ENCODE measurements around the gene PRSS50. TPM values are rescaled to one million over a fixed set of nuclear protein-coding genes. Genes with fewer than 3 reads are reported as not detected.

Gene PRSS50
- total RNA-seq, 4 donors from 2014 or later, result 0.31 to 0.54 TPM; not detected in 2

DNA sequence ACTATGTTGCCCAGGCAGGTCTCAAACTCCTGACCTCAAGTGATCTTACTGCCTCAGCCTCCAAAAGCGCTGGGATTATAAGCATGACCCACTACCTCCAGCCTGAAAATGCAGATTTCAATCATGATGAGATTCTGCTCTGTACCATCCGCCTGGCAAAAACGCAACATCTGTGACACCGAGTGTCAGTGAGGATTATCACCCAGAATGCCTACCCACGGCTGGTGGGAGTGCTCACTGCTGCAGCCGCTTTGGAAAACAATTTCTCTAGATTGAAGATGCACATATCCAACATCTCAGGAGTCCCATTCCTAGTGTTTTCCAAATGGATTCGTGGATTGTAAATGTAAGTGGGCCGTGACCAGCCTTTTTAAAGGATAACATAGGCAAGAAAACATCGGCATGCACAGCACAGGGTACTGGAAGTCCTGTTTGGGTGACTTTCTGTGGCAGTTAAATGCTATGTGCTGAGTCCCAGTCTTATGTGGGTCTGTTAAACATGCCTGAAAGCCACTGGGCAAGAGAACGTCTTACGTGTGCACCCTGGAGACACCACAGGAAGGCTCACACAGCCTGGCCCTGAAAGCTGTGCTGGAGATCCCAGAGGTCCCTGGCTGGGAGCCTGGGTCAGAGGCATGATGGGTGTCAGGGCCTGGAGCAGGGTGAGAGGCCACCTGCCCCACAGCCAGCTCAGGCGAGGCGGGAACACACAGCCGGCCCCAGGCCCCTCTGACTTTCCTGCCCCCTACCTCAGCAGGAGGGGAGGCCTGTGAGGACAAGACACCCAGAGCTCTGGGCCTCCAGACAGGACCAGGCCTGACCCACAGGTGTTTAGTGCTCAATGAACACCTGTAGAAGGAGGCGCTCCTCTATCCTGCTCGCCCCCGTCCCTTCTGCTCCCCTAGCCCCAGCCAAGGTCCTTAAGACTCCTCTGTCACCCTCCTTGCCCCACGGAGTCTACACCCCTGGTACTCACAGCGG lies 918 bp downstream of the PRSS50 start:
- TF ChIP-seq, protein P1, sequence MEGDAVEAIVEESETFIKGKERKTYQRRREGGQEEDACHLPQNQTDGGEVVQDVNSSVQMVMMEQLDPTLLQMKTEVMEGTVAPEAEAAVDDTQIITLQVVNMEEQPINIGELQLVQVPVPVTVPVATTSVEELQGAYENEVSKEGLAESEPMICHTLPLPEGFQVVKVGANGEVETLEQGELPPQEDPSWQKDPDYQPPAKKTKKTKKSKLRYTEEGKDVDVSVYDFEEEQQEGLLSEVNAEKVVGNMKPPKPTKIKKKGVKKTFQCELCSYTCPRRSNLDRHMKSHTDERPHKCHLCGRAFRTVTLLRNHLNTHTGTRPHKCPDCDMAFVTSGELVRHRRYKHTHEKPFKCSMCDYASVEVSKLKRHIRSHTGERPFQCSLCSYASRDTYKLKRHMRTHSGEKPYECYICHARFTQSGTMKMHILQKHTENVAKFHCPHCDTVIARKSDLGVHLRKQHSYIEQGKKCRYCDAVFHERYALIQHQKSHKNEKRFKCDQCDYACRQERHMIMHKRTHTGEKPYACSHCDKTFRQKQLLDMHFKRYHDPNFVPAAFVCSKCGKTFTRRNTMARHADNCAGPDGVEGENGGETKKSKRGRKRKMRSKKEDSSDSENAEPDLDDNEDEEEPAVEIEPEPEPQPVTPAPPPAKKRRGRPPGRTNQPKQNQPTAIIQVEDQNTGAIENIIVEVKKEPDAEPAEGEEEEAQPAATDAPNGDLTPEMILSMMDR (IDR thresholded peaks at IDR 0.05), result no peak
- TF ChIP-seq POLR2AphosphoS5 (IDR thresholded peaks at IDR 0.05), result no peak
- TF ChIP-seq POLR2A (IDR thresholded peaks at IDR 0.05), result no peak
- TF ChIP-seq EP300 (IDR thresholded peaks at IDR 0.05), result no peak
- H3K4me3 ChIP-seq, result no peak overlapping the region
- H3K36me3 ChIP-seq, result no peaks in the 10 kb centered on the region
- no peak for ATAC-seq
- H3K27me3 ChIP-seq, result peaks cover 37% of the 10 kb centered on the region
- no peaks in the 10 kb centered on the region for H3K4me1 ChIP-seq
- no peak overlapping the region for H3K27ac ChIP-seq
- H3K9me3 ChIP-seq, result no peaks in the 10 kb centered on the region
- WGBS, 2 donors (ENCODE audit: low coverage in 1 of 2), result 81% methylated on average over 11 of the region's 19 CpGs; no CpG with 5 or more reads in 1 of the 2 donors

DNA sequence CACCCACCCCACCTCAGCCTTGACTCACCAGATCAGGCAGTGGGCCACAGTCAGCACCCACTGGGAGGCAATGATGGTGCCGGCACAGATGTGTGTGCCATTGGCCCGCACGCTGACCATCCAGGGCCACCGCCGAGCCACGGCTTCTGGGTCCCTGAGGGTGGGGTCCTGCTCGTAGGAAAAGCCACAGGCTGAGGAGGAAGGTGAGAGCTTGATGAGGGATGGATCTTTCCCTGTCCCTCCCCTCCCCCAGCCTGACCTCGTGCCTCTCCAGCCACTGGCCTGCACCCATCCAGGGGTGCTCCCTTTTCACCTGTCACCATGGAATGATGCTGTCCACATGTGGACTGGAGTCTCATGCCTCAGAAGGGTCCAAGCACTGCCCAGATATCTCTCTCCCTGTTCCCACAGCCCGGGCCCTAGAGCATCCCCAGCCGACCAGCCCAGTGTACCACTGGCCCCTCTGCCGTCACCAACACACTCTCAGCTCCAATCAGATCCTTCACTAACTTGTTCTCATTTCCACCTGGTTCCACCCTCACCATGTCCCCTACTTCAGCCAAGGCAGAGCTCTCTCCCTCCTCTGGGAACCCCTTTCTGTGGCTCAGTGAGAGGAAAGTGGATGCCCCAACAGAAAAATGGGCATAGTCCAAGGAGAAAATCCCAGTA lies 2.0 kb downstream of the PRSS50 start:
- TF ChIP-seq POLR2A (IDR thresholded peaks at IDR 0.05) (no peak), EP300 (IDR thresholded peaks at IDR 0.05) (no peak), POLR2AphosphoS5 (IDR thresholded peaks at IDR 0.05) (no peak)
- TF ChIP-seq, protein P1 (IDR thresholded peaks at IDR 0.05), result no peak
- WGBS, 2 donors (ENCODE audit: low coverage in 1 of 2), result 100% methylated on average over 3 of the region's 11 CpGs; no CpG with 5 or more reads in 1 of the 2 donors
- peaks cover 33% of the 10 kb centered on the region for H3K27me3 ChIP-seq
- no peaks in the 10 kb centered on the region for H3K4me1 ChIP-seq
- no peaks in the 10 kb centered on the region for H3K9me3 ChIP-seq
- H3K27ac ChIP-seq, result no peak overlapping the region
- no peak overlapping the region for H3K4me3 ChIP-seq
- ATAC-seq, result no peak
- no peaks in the 10 kb centered on the region for H3K36me3 ChIP-seq

DNA sequence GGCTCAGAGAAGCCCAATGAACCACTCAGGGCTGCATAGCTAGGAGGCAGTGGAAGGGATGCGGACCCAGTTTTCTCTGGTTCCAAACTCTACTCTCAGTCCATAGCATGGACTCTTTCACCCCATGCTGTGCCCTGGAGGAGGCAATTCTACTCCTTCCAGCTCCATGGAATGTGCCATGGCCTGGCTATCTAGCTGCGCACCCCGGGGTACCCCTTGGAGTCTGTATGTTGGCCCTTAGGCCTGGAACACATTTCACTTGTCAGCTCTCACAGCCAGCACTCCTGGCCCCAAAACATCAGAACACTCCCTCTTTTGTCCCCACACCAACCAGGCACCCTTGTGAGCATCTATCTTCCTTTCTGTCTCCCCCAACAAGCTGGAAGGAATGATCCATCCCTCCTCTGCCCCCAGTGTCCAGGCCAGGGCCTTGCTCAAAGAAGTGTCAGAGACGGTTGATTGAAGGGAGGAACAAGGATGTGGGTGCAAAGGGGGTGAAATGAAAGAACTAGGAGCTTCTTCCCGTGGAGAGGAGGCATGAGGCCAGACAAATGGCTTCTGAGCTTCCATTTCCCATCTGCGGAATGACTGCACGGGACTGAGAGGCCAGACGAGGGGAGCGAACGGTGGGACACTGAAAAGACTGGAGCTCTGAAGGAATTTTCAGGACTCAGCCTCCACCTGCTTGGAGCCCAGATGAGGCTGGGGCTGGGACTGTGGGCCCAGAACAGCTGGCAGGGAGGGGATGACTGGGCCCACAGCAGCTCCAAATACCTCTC lies 2.8 kb downstream of the PRSS50 start:
- Histone ChIP-seq H3K4me3 (no peak overlapping the region), H3K9me3 (no peaks in the 10 kb centered on the region), H3K4me1 (no peaks in the 10 kb centered on the region), H3K27ac (no peak overlapping the region), H3K36me3 (no peaks in the 10 kb centered on the region), H3K27me3 (peaks cover 33% of the 10 kb centered on the region)
- 91 to 100% methylated on average over 3 to 8 of the region's 10 CpGs for WGBS, 2 donors (ENCODE audit: low coverage in 1 of 2)
- no peak for TF ChIP-seq POLR2A (IDR thresholded peaks at IDR 0.05)
- TF ChIP-seq EP300 (IDR thresholded peaks at IDR 0.05), result no peak
- no peak for TF ChIP-seq POLR2AphosphoS5 (IDR thresholded peaks at IDR 0.05)
- TF ChIP-seq, protein P1 (IDR thresholded peaks at IDR 0.05), result no peak
- ATAC-seq, result no peak

DNA sequence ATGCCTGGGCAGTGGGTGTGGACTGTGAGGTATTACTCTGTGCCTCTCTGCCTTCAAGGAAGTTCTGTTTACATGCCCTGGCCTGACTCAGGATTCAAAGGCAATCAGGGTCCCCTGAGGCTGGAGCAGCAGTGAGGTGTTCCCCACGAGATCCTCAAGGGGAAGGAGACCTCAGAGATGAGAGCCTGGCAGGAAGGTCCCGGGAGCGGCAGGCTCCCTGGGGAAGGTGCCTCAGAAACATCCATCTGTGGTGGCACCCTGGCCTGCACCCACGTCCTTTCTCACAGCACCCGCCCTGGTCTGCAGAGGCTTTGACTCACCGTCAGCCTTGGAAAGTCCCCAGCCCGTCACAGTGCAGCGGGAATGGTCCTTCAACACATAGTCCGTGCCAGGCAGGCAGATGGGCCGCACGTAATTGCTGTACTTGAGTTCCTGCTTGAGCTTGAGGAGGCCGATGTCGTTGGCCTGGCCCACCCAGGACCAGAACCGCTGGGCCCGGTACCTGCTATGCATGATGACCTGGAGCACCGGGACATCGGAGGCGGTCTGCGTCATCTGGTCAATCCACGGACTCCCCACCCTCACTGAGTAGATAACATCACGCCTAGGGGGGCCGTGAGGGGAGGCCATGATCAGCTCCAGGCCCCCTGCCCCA lies 3.6 kb downstream of the PRSS50 start:
- 80% methylated on average over 1 of the region's 22 CpGs; no CpG with 5 or more reads in 1 of the 2 donors for WGBS, 2 donors (ENCODE audit: low coverage in 1 of 2)
- Histone ChIP-seq H3K36me3 (no peaks in the 10 kb centered on the region), H3K4me1 (no peaks in the 10 kb centered on the region), H3K9me3 (no peaks in the 10 kb centered on the region), H3K27me3 (peaks cover 29% of the 10 kb centered on the region), H3K27ac (no peak overlapping the region), H3K4me3 (no peak overlapping the region)
- no peak for ATAC-seq
- no peak for TF ChIP-seq POLR2AphosphoS5 (IDR thresholded peaks at IDR 0.05)
- no peak for TF ChIP-seq EP300 (IDR thresholded peaks at IDR 0.05)
- TF ChIP-seq POLR2A (IDR thresholded peaks at IDR 0.05), result no peak

Measured in gastroesophageal sphincter (tissue), 4 donors.